ENCODE measurements around the gene ZNF581.
A peak's percentile ranks its signal among the peaks of the same experiment; 100 is the strongest.

ZNF581 gene

DNA sequence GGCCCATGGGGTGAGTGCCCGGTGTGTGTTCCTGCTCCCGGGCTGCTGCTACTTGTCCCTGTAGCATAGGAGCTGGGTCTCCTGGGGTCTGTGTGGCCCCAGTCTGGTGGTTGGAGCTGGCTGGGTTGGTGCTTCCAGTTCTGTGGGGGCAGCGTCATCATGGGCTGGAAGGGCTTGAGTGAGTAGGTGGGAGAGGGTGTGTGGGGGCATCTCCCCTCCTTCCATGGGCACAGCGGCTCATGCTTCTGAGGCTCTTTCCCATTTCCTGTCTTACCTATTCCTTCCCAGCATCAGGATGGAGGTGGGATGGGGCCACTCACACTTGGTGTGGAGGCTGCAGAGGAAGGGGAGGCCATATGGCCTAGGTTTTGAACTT lies 23.5 kb downstream of the ZNF581 start:
- no peak overlapping the region for H3K9ac ChIP-seq (ENCODE audit: insufficient read length)
- H3K36me3 ChIP-seq (ENCODE audit: insufficient read depth, low read length): peaks cover 83% of the 10 kb centered on the region
- TF ChIP-seq FOXP2 (optimal IDR thresholded peaks at IDR 0.05; ENCODE audit: control extremely low read depth, extremely low read length, insufficient read depth): no peak
- no peak for TF ChIP-seq EZH2 (IDR thresholded peaks at IDR 0.05)
- no peak for TF ChIP-seq POLR2AphosphoS5 (IDR thresholded peaks at IDR 0.05; ENCODE audit: borderline replicate concordance, low read depth, low read length)
- no peak for DNase-seq (ENCODE audit: low read depth, low spot score)
- no peaks in the 10 kb centered on the region for H3K9me3 ChIP-seq (ENCODE audit: low read depth, low read length)
- H3K27ac ChIP-seq: no peak overlapping the region
- H3K4me3 ChIP-seq: no peak overlapping the region

DNA sequence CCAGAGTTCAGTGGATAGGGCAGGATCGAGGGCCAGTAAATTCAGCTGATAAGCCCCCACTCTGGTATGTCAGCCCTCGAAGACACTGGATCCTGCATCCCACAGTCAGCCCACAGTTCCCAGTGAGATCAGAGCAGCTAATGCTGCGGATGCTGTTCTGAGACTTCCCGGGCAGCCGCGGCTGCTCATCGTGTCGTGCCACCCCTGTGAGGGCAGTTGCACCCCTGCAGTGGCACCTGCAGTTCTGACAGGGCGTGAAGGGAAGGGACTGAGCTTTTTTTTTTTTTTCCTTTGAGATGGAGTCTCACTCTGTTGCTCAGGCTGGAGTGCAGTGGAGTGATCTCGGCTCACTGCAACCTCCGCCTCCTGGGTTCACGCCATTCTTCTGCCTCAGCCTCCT lies 24.1 kb downstream of the ZNF581 start:
- Histone ChIP-seq H3K9ac (ENCODE audit: insufficient read length) (no peak overlapping the region), H3K9me3 (ENCODE audit: low read depth, low read length) (no peaks in the 10 kb centered on the region), H3K36me3 (ENCODE audit: insufficient read depth, low read length) (peaks cover 81% of the 10 kb centered on the region), H3K27ac (no peak overlapping the region), H3K4me3 (no peak overlapping the region)
- no peak for DNase-seq (ENCODE audit: low read depth, low spot score)
- 0 out of 2 replicates have a peak, but pooled peaks have one; percentile 10 for TF ChIP-seq POLR2AphosphoS5 (IDR thresholded peaks at IDR 0.05; ENCODE audit: borderline replicate concordance, low read depth, low read length)
- TF ChIP-seq FOXP2 (optimal IDR thresholded peaks at IDR 0.05; ENCODE audit: control extremely low read depth, extremely low read length, insufficient read depth): no peak
- TF ChIP-seq EZH2 (IDR thresholded peaks at IDR 0.05): no peak

DNA sequence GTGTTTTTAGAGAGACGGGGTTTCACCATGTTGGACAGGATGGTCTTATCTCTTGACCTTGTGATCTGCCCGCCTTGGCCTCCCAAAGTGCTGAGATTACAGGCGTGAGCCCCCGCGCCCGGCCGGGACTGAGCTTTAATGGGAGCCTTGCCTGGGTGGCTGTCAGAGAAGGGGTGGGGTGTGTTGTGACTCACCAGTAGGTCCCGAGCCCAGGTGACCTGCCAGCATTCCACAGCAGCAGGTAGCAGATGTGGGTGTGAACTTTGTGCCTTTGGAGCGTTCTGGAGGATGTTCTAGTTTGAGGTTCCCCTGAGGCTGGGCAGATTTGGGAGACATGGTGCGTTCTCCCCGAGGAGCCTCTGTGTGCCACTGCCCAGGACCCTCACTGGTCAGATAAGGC lies 24.5 kb downstream of the ZNF581 start:
- Histone ChIP-seq H3K4me3 (no peak overlapping the region), H3K27ac (no peak overlapping the region), H3K9ac (ENCODE audit: insufficient read length) (no peak overlapping the region), H3K9me3 (ENCODE audit: low read depth, low read length) (no peaks in the 10 kb centered on the region), H3K36me3 (ENCODE audit: insufficient read depth, low read length) (peaks cover 78% of the 10 kb centered on the region)
- no peak for TF ChIP-seq EZH2 (IDR thresholded peaks at IDR 0.05)
- no peak for DNase-seq (ENCODE audit: low read depth, low spot score)

DNA sequence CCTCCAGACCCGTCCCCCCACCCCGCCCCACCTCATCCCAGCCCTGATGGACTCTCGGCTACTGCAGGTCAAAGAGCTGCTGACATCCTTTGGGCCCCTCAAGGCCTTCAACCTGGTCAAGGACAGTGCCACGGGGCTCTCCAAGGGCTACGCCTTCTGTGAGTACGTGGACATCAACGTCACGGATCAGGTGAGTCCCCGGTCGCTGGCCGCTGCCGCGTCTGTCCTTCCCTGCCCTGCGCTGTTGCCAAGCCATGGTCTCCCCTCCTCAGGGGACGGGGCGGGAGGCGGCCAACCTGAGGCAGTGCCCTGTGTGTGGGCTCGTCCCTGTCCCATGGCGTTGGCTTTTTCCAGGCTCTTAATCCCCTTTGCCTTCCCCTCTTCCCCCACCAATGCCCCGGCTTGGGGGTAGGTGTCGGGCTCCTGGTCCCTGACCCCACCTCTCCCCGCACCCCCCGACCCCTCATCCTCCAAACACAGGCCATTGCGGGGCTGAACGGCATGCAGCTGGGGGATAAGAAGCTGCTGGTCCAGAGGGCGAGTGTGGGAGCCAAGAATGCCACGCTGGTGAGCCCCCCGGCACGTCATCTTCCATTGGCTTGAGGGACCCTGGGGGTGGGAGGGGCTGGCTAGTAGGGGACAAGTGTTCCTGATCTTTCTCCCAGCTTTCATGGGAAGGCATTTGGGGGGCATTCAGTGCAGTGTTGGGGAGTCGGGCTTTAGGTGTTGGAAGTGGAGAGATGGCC lies 25.3 kb downstream of the ZNF581 start:
- DNase-seq (ENCODE audit: low read depth, low spot score): no peak
- H3K9ac ChIP-seq (ENCODE audit: insufficient read length): no peak overlapping the region
- no peaks in the 10 kb centered on the region for H3K9me3 ChIP-seq (ENCODE audit: low read depth, low read length)
- no peak overlapping the region for H3K4me3 ChIP-seq
- H3K27ac ChIP-seq: no peak overlapping the region
- peaks cover 78% of the 10 kb centered on the region for H3K36me3 ChIP-seq (ENCODE audit: insufficient read depth, low read length)
- no peak for TF ChIP-seq EZH2 (IDR thresholded peaks at IDR 0.05)
- no peak for TF ChIP-seq FOXP2 (optimal IDR thresholded peaks at IDR 0.05; ENCODE audit: control extremely low read depth, extremely low read length, insufficient read depth)
- TF ChIP-seq POLR2AphosphoS5 (IDR thresholded peaks at IDR 0.05; ENCODE audit: borderline replicate concordance, low read depth, low read length): no peak

DNA sequence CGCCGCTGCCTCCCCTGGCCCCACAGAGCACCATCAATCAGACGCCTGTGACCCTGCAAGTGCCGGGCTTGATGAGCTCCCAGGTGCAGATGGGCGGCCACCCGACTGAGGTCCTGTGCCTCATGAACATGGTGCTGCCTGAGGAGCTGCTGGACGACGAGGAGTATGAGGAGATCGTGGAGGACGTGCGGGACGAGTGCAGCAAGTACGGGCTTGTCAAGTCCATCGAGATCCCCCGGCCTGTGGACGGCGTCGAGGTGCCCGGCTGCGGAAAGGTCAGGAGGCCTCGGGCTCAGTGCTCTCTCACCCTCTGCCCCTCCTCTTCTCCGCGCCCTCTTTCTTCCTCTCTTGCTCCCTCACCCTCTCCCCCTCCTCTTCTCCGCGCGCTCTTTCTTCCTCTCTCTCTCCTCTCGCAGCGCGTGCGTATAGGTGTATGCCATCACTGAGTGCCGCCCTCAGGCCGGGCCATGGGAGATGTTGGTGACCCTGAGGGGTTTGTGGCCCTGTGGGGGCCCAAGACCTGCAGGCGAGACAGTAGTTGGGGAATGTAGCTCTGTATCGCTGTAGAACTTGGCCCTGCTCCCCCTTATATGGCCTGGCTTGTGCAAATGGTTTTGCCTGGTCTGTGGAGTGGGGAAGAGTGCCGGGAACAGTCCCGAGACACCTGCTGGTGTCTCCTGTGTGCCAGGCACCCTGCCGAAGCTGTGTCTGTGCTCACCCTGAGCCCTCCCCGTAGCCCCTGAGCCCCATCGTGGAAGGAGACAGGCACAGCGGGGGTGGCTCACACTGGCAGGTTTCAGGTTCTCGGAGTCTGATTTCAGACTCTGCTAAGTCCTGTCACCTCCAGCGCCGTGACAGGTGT lies 26.2 kb downstream of the ZNF581 start:
- no peak overlapping the region for H3K9ac ChIP-seq (ENCODE audit: insufficient read length)
- no peak for DNase-seq (ENCODE audit: low read depth, low spot score)
- peaks cover 74% of the 10 kb centered on the region for H3K36me3 ChIP-seq (ENCODE audit: insufficient read depth, low read length)
- no peak overlapping the region for H3K4me3 ChIP-seq
- TF ChIP-seq POLR2AphosphoS5 (IDR thresholded peaks at IDR 0.05; ENCODE audit: borderline replicate concordance, low read depth, low read length): no peak
- TF ChIP-seq EZH2 (IDR thresholded peaks at IDR 0.05): no peak
- no peak for TF ChIP-seq FOXP2 (optimal IDR thresholded peaks at IDR 0.05; ENCODE audit: control extremely low read depth, extremely low read length, insufficient read depth)
- no peaks in the 10 kb centered on the region for H3K9me3 ChIP-seq (ENCODE audit: low read depth, low read length)
- no peak overlapping the region for H3K27ac ChIP-seq

DNA sequence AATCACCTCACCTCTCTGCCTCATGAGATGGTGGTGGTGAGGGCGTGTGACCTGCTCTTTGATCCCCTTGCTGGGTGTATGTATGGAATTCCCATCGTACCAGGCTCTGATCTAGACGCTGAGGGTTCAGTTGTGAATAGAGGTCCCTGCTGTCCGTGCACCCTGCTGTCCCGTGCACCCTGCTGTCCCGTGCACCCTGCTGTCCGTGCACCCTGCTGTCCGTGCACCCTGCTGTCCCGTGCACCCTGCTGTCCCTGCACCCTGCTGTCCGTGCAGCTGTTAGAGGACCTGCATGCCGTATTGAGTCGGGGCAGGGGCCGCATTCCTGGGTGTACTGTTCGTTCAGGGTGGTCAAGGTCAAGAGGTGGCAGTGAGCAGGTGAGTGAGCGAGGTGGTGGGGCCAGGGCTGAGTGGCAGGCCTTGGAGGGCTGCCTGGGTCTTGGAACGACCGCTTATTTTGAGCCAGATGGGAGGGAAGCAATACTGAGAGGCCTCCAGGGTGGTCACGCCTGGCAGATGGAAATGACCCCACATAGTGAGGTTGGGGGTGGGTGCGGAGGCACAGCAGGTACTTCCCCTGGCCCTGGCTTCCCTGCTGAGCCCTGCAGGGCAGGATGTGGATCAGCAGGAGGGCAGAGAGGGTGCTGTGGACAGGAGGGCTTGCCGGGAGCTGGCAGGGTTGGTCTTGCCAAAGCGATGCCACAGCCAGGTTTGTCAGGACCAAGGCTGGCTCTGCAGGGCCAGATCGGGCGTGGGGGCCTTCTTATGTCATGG lies 27.0 kb downstream of the ZNF581 start:
- no peak for DNase-seq (ENCODE audit: low read depth, low spot score)
- no peak for TF ChIP-seq FOXP2 (optimal IDR thresholded peaks at IDR 0.05; ENCODE audit: control extremely low read depth, extremely low read length, insufficient read depth)
- TF ChIP-seq EZH2 (IDR thresholded peaks at IDR 0.05): no peak
- no peak for TF ChIP-seq POLR2AphosphoS5 (IDR thresholded peaks at IDR 0.05; ENCODE audit: borderline replicate concordance, low read depth, low read length)
- Histone ChIP-seq H3K27ac (no peak overlapping the region), H3K36me3 (ENCODE audit: insufficient read depth, low read length) (peaks cover 69% of the 10 kb centered on the region), H3K9me3 (ENCODE audit: low read depth, low read length) (no peaks in the 10 kb centered on the region), H3K9ac (ENCODE audit: insufficient read length) (no peak overlapping the region), H3K4me3 (no peak overlapping the region)

DNA sequence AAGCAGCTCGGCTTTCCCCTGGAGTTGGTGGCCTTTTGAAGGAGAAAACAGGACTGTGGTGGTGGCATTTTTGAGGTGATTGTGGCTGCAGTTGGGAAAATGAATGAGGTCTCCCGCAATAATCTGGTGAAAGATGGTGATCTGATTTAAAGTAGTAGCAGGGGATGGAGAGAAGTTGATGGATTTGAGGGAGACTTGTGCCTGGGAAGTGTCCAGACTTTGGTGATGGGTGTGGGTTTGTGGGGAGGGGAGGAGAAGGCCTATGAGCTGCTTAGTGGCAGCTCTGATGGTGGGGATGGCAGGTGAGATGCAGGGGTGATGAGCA lies 27.6 kb downstream of the ZNF581 start:
- H3K9ac ChIP-seq (ENCODE audit: insufficient read length): no peak overlapping the region
- no peaks in the 10 kb centered on the region for H3K9me3 ChIP-seq (ENCODE audit: low read depth, low read length)
- H3K4me3 ChIP-seq: no peak overlapping the region
- H3K36me3 ChIP-seq (ENCODE audit: insufficient read depth, low read length): peaks cover 66% of the 10 kb centered on the region
- no peak overlapping the region for H3K27ac ChIP-seq
- DNase-seq (ENCODE audit: low read depth, low spot score): no peak
- TF ChIP-seq FOXP2 (optimal IDR thresholded peaks at IDR 0.05; ENCODE audit: control extremely low read depth, extremely low read length, insufficient read depth) (no peak), EZH2 (IDR thresholded peaks at IDR 0.05) (no peak), POLR2AphosphoS5 (IDR thresholded peaks at IDR 0.05; ENCODE audit: borderline replicate concordance, low read depth, low read length) (no peak)

DNA sequence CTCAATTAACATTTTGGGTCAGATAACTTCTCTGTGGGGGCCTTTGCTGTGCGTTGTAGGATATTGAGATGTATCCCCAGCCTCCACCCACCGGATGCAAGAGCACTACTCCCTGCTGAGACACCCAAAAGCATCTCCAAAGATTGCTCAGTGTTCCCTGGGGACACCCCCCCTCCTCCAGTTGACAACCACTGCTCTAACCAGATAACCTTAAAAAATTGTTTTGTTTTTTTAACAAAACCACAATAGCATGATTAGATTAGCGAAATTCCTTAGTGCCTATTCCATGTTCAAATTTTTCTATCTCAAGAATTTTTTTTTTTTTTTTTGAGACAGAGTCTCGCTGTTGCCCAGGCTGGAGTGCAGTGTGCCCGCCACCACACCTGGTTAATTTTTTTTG lies 29.0 kb downstream of the ZNF581 start:
- Histone ChIP-seq H3K36me3 (ENCODE audit: insufficient read depth, low read length) (peaks cover 57% of the 10 kb centered on the region), H3K4me3 (peak overlapping the region; percentile 4; the same call in 1 of the 2 replicates), H3K9ac (ENCODE audit: insufficient read length) (no peak overlapping the region), H3K9me3 (ENCODE audit: low read depth, low read length) (no peaks in the 10 kb centered on the region), H3K27ac (peak overlapping the region; percentile 85)
- no peak for DNase-seq (ENCODE audit: low read depth, low spot score)
- TF ChIP-seq EZH2 (IDR thresholded peaks at IDR 0.05): no peak
- TF ChIP-seq FOXP2 (optimal IDR thresholded peaks at IDR 0.05; ENCODE audit: control extremely low read depth, extremely low read length, insufficient read depth): no peak
- no peak for TF ChIP-seq POLR2AphosphoS5 (IDR thresholded peaks at IDR 0.05; ENCODE audit: borderline replicate concordance, low read depth, low read length)

Data from SK-N-MC (cell line).